Measurements from ENCODE around the gene ZNF304. TPM values are rescaled to one million over a fixed set of nuclear protein-coding genes. Genes with fewer than 3 reads are reported as not detected.

Gene ZNF304
- total RNA-seq, 1 donor from 2014 or later: 8.3 TPM

DNA sequence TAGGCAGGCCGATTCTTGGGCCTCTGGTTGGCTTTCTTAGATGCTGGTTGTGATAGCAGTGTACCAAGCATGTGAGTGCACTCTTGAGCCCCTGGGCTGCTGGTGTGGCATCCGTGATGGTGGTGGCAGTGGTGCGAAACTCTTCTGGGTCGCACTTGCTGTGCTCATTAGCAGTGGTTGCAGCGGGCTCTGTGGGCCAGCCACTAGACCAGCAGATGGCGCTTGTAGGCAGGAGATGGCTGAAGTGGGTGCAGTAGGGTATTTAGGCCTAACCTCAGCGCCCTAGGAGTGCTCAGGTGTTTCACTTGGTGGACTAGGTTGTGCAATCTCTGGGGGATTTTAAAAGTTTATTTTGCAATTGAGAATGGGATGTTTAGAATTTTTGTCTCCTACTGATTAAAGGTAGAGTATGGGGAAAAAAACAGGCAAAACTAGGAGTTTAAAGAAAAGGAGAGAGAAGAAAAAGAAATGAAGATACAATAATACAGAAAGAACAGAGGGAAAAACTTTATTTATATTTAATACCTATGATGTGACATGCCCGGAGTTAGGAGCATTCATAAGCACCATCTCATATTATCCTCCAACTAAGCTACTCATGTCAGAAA is 55.5 kb downstream of the ZNF304 start:
- ATAC-seq: peak; percentile 61

More for the DNA sequence above, 55.5 kb downstream of the ZNF304 start:
- peak; percentile 65 for DNase-seq
- intact Hi-C loops (cut with micrococcal nuclease): no loop called here

Other genes with a start within 250 kb of the ZNF304 start
- gene USP29, start 231.3 kb upstream of the ZNF304 start, total RNA-seq: not detected
- not detected for gene ZIM3, start 206.1 kb upstream of the ZNF304 start, total RNA-seq
- not detected for gene DUXA, start 183.8 kb upstream of the ZNF304 start, total RNA-seq
- gene ZNF264, start 159.8 kb upstream of the ZNF304 start, total RNA-seq: 19.4 TPM
- 1.5 TPM for gene AURKC, start 120.2 kb upstream of the ZNF304 start, total RNA-seq
- 9.0 TPM for gene ZNF805, start 110.6 kb upstream of the ZNF304 start, total RNA-seq
- gene ZNF460, start 70.8 kb upstream of the ZNF304 start, total RNA-seq: 26.4 TPM
- gene ZNF543, start 30.8 kb upstream of the ZNF304 start, total RNA-seq: 6.1 TPM
- gene TRAPPC2B, start 12.3 kb downstream of the ZNF304 start, total RNA-seq: 10.9 TPM
- 3.2 TPM for gene ZNF547, start 12.3 kb downstream of the ZNF304 start, total RNA-seq
- 17.8 TPM for gene ZNF548, start 38.6 kb downstream of the ZNF304 start, total RNA-seq
- gene ZNF17, start 59.9 kb downstream of the ZNF304 start, total RNA-seq: 8.8 TPM
- 3.3 TPM for gene ZNF749, start 84.1 kb downstream of the ZNF304 start, total RNA-seq
- gene VN1R1, start 105.9 kb downstream of the ZNF304 start, total RNA-seq: 4.1 TPM
- gene ZNF772, start 126.3 kb downstream of the ZNF304 start, total RNA-seq: 24.0 TPM
- gene ZNF419, start 136.5 kb downstream of the ZNF304 start, total RNA-seq: 9.1 TPM
- gene ZNF773, start 148.7 kb downstream of the ZNF304 start, total RNA-seq: 6.0 TPM
- 4.1 TPM for gene ZNF549, start 176.1 kb downstream of the ZNF304 start, total RNA-seq
- 8.4 TPM for gene ZNF550, start 208.6 kb downstream of the ZNF304 start, total RNA-seq
- gene ZNF416, start 227.6 kb downstream of the ZNF304 start, total RNA-seq: 4.8 TPM
- 4.1 TPM for gene ZIK1, start 232.9 kb downstream of the ZNF304 start, total RNA-seq
- 3.9 TPM for gene ZNF530, start 248.6 kb downstream of the ZNF304 start, total RNA-seq

Measured in left ventricle myocardium superior (tissue), 1 donor.